Stimulated activated CD4-positive, alpha-beta T cell treated with anti-CD3 and anti-CD28 coated beads, TNF-alpha, amount 100 ng/mL, for 4 hours (primary cell): Measurements from ENCODE around the gene SEC22A.

ENCODE experiments used
- DNase-seq, 3 experiments: peaks; one replicate each; pipeline ENCODE4 v3.0.0-alpha.2; 2020; ENCODE audit warnings: low read depth in 3 of 3

Gene SEC22A

GRCh38 chr3:123263941-123264340, 62.2 kb downstream of the SEC22A start:
- no peak for DNase-seq

- no peak for DNase-seq
These were observed 66.1 kb downstream of the SEC22A start for GRCh38 chr3:123267821-123268220.

GRCh38 chr3:123270818-123271217, 69.1 kb downstream of the SEC22A start:
- no peak for DNase-seq

GRCh38 chr3:123271466-123272159, 69.9 kb downstream of the SEC22A start:
- no peak for DNase-seq

- no peak for DNase-seq
These were observed 70.8 kb downstream of the SEC22A start for GRCh38 chr3:123272547-123272946.

- DNase-seq, result no peak
These were observed 73.9 kb downstream of the SEC22A start for GRCh38 chr3:123275691-123276090.

GRCh38 chr3:123276346-123277006, 74.7 kb downstream of the SEC22A start:
- DNase-seq, result no peak

- no peak for DNase-seq
These were observed 75.4 kb downstream of the SEC22A start for GRCh38 chr3:123277106-123277505.

GRCh38 chr3:123278446-123278845, 76.7 kb downstream of the SEC22A start:
- DNase-seq, result no peak

- DNase-seq, result no peak
These were observed 77.4 kb downstream of the SEC22A start for GRCh38 chr3:123279121-123279520.

GRCh38 chr3:123281406-123281805, 79.7 kb downstream of the SEC22A start:
- DNase-seq, result no peak

GRCh38 chr3:123281929-123282328, 80.2 kb downstream of the SEC22A start:
- no peak for DNase-seq

- DNase-seq, result no peak
These were observed 80.7 kb downstream of the SEC22A start for GRCh38 chr3:123282461-123282860.

- DNase-seq, result no peak
These were observed 81.3 kb downstream of the SEC22A start for GRCh38 chr3:123283074-123283473.

- no peak for DNase-seq
These were observed 82.1 kb downstream of the SEC22A start for GRCh38 chr3:123283657-123284398.

- no peak for DNase-seq
These were observed 82.8 kb downstream of the SEC22A start for GRCh38 chr3:123284399-123285010.

GRCh38 chr3:123285066-123285465, 83.3 kb downstream of the SEC22A start:
- DNase-seq, result no peak

GRCh38 chr3:123285479-123285878, 83.7 kb downstream of the SEC22A start:
- no peak for DNase-seq

- DNase-seq, result no peak
These were observed 84.2 kb downstream of the SEC22A start for GRCh38 chr3:123285931-123286307.

GRCh38 chr3:123286308-123287023, 84.7 kb downstream of the SEC22A start:
- no peak for DNase-seq

- DNase-seq, result no peak
These were observed 85.6 kb downstream of the SEC22A start for GRCh38 chr3:123287051-123287961.
